Spinal cord (tissue), 10 donors: ENCODE data around the gene EPHB2. TPM values are rescaled to one million over a fixed set of nuclear protein-coding genes. Genes with fewer than 3 reads are reported as not detected.

Source experiments
- DNase-seq, 6 donors: peaks; one replicate each; pipeline versions ENCODE4 v3.0.0 to v3.0.0-alpha.2; 2013 to 2015; ENCODE audit warnings: low spot score in 6 of 6, low read depth in 4 of 6
- H3K27ac ChIP-seq: one replicate; pipeline ENCODE4 v1.5.1; 2013; ENCODE audit warnings: low read depth, low read length, control low read depth
- H3K27me3 ChIP-seq: one replicate; pipeline ENCODE4 v1.6.1; 2013; ENCODE audit warnings: low read length; ENCODE audit not compliant: control insufficient read depth, insufficient read depth
- H3K36me3 ChIP-seq: one replicate; pipeline ENCODE4 v1.6.1; 2013; ENCODE audit warnings: low read length; ENCODE audit not compliant: control insufficient read depth, insufficient read depth
- H3K4me1 ChIP-seq: one replicate; pipeline ENCODE4 v1.6.1; 2013; ENCODE audit warnings: low read length; ENCODE audit not compliant: control insufficient read depth, insufficient read depth
- H3K4me3 ChIP-seq: one replicate; pipeline ENCODE4 v1.5.1; 2013; ENCODE audit warnings: low read depth, low read length, control low read depth
- H3K9me3 ChIP-seq: one replicate; pipeline ENCODE4 v1.6.1; 2013; ENCODE audit warnings: low read length; ENCODE audit not compliant: control insufficient read depth, insufficient read depth
- WGBS: methylation state at CpG from one replicate; pipeline ENCODE4 v1.1.5; 2013; ENCODE audit warnings: missing lambda C conversion rate; ENCODE audit not compliant: insufficient coverage; 5-methylcytosine and 5-hydroxymethylcytosine counted together
- polyA plus RNA-seq, 2 donors: library from polyadenylated mRNA; unstranded; fragments of 120-200 nt; gene quantifications; one replicate each; pipeline ENCODE4 v1.2.1, GENCODE V29; 2013; ENCODE audit not compliant: insufficient read length in 2 of 2
- total RNA-seq, 2 donors: library from RNA; depleted of rRNA in 1 of 2; stranded (reverse); fragments of 120-200 nt in 1 of 2; fragments of >200 nt in 1 of 2; gene quantifications; one replicate each; pipeline versions ENCODE4 v1.2.3 to v1.2.4, GENCODE V29; 2013 to 2014
- donor health status: healthy.

EPHB2 gene
- total and polyA plus RNA-seq, 4 donors = 22.2 to 44.4 (median 33.3) TPM

DNA sequence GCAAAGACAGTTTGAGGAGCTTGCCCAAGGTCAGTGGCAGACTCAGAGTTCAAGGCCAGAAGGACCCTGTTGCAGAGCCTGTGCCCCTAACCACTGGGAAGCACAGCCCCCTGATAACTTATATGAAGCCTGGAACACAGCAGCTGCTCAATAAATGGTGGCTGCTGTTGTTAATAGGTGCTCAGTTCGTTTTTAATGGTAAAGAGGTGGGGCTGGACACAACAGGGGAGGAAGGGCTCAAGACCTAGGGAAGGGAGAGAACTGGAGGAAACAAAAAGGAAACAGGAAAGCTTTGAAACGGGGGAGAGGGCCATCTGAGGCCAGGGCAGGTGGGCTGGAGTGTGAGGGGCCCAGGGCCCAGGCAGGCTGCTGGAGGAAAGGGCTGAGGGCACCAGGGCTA, 136.6 kb downstream of the EPHB2 start:
- WGBS = 81% methylated on average over 2 of the region's 2 CpGs
- Histone ChIP-seq H3K4me1 (peaks cover 28% of the 10 kb centered on the region), H3K4me3 (no peak overlapping the region), H3K27ac (no peak overlapping the region), H3K27me3 (no peaks in the 10 kb centered on the region), H3K36me3 (peaks cover 22% of the 10 kb centered on the region), H3K9me3 (no peaks in the 10 kb centered on the region)
- DNase-seq = no peak

GRCh38 chr1:22847709-22848108, 137.1 kb downstream of the EPHB2 start:
- Histone ChIP-seq H3K36me3 (peaks cover 20% of the 10 kb centered on the region), H3K4me3 (no peak overlapping the region), H3K4me1 (peaks cover 24% of the 10 kb centered on the region), H3K27ac (no peak overlapping the region), H3K9me3 (no peaks in the 10 kb centered on the region), H3K27me3 (no peaks in the 10 kb centered on the region)
- DNase-seq = no peak
- WGBS = 91% methylated on average over 2 of the region's 2 CpGs

- Histone ChIP-seq H3K36me3 (peaks cover 20% of the 10 kb centered on the region), H3K4me1 (peaks cover 22% of the 10 kb centered on the region), H3K4me3 (no peak overlapping the region), H3K27me3 (no peaks in the 10 kb centered on the region), H3K9me3 (no peaks in the 10 kb centered on the region), H3K27ac (no peak overlapping the region)
- 0% methylated on average over 1 of the region's 2 CpGs for WGBS
- DNase-seq = peak in 2 of 6 donors; percentile 48 to 64
Measured at GRCh38 chr1:22848405-22848804, 137.8 kb downstream of the EPHB2 start.

DNA sequence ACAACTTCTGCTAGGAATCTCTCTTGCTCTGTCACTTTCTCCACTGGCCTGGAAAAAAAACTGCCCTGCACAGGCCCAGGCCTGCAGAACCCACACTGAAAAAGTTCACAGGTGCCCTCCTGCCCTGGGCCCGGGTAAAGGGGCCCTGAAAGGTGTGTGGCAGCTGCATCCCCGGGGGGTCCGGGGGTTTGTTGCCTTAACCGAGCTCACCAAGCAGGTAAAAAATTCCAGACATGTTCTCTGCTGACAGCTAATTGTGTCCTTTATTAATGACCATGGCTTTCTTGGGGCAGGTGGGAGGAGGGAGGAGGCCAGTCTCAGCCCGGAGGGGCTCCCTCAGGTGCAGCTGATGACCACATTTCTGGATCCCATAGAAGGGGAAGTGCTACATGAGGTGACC, 139.1 kb downstream of the EPHB2 start:
- no peaks in the 10 kb centered on the region for H3K9me3 ChIP-seq
- peaks cover 28% of the 10 kb centered on the region for H3K4me1 ChIP-seq
- no peak overlapping the region for H3K27ac ChIP-seq
- no peaks in the 10 kb centered on the region for H3K27me3 ChIP-seq
- no peak overlapping the region for H3K4me3 ChIP-seq
- peaks cover 19% of the 10 kb centered on the region for H3K36me3 ChIP-seq
- no peak for DNase-seq
- 72% methylated on average over 5 of the region's 5 CpGs for WGBS

DNA sequence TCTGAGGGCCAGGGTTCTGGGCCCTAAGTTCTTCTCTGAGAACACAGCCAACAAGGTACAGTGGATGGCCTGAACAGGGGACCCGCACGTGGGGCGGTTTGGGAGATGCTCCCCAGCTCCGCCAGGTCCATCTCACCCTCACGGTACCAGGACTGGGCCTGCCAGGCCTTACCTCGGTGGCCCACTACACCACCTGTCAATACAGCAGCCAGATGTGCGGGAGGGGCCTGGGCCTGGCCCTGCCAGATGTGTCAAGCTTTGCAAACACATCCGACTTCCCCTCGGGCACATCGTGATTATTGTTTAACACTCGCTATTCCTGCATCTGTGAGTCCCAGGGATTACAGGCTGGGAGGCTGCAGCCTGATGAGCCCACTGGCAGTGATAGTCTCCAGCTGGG, 139.6 kb downstream of the EPHB2 start:
- Histone ChIP-seq H3K4me3 (no peak overlapping the region), H3K36me3 (peaks cover 18% of the 10 kb centered on the region), H3K27me3 (no peaks in the 10 kb centered on the region), H3K9me3 (no peaks in the 10 kb centered on the region), H3K4me1 (peaks cover 33% of the 10 kb centered on the region), H3K27ac (no peak overlapping the region)
- peak in 1 of 6 donors; percentile 47 for DNase-seq
- WGBS = 88% methylated on average over 4 of the region's 11 CpGs

DNA sequence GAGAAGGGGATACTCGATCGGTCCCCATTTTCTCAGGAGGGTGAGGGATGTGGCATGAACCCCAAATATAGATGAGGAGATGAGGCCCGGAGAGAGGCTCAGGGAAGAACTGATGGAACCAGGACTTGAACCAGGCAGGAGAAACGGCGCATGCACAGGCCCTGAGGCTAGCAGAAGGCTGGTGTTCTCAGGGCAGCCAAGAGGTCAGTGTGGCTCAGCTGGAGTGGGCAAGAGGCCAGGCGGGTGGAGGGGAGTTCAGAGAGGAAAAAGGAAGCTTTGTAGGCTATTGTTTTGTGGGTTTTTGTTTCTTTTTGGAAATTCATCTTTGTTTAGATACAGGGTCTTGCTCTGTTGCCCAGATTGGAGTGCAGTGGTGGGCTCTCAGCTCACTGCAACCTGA, 140.0 kb downstream of the EPHB2 start:
- Histone ChIP-seq H3K27ac (no peak overlapping the region), H3K4me3 (no peak overlapping the region), H3K9me3 (no peaks in the 10 kb centered on the region), H3K36me3 (peaks cover 18% of the 10 kb centered on the region), H3K27me3 (no peaks in the 10 kb centered on the region), H3K4me1 (peaks cover 34% of the 10 kb centered on the region)
- WGBS = 52% methylated on average over 6 of the region's 6 CpGs
- peak in 1 of 6 donors; percentile 51 for DNase-seq

DNA sequence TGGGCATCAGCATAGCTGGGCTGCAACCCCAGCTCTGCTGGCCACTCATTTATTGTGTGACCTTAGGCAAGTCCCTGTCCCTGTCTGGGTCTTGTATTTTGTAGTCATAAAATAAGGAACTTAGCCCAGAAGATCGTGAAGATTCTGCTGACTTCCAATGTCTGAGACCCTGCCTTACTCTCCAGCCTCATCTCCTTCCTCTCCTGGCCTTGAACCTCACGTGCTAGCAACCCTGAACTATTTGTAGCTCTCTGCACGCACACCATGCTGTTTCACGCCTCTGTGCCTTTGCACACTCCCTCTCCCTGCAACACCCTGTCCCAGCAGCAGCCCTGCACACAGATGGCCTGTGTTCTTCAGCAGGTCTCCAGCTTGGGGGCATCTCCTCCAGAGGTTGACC, 140.9 kb downstream of the EPHB2 start:
- no peaks in the 10 kb centered on the region for H3K9me3 ChIP-seq
- 92% methylated on average over 4 of the region's 4 CpGs for WGBS
- no peak overlapping the region for H3K4me3 ChIP-seq
- peaks cover 18% of the 10 kb centered on the region for H3K36me3 ChIP-seq
- H3K4me1 ChIP-seq = peaks cover 41% of the 10 kb centered on the region
- DNase-seq = no peak
- no peaks in the 10 kb centered on the region for H3K27me3 ChIP-seq
- no peak overlapping the region for H3K27ac ChIP-seq

DNA sequence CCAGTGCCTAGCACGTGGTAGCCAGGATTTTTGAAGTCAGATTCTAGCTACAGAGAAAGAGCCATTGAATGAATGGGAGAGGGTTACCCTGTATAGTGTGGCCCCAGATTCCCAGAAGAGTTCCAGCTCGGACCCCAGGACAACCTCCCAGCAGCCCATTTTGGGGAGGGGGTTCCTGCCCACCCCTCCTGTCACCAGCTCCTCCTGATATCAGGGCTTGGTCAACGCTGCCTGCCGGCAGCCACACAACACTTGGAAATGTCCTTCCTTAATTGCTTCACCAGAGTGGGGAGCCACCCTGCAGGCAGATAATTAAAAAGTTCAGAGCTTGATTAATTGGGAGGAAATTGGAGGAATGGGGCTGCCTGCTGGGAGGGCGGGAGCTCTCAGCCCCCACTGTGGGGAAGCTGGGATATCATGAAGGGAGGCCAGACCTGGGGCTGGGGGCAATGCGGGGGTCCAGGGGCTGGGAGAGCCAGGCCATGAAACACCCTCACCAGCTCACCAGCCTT, 141.6 kb downstream of the EPHB2 start:
- no peak overlapping the region for H3K27ac ChIP-seq
- no peaks in the 10 kb centered on the region for H3K9me3 ChIP-seq
- no peaks in the 10 kb centered on the region for H3K27me3 ChIP-seq
- WGBS = 100% methylated on average over 2 of the region's 6 CpGs
- H3K36me3 ChIP-seq = peaks cover 15% of the 10 kb centered on the region
- peaks cover 42% of the 10 kb centered on the region for H3K4me1 ChIP-seq
- no peak overlapping the region for H3K4me3 ChIP-seq
- no peak for DNase-seq

GRCh38 chr1:22853651-22854185, 143.1 kb downstream of the EPHB2 start:
- Histone ChIP-seq H3K36me3 (peaks cover 15% of the 10 kb centered on the region), H3K4me1 (peaks cover 36% of the 10 kb centered on the region), H3K9me3 (no peaks in the 10 kb centered on the region), H3K27me3 (no peaks in the 10 kb centered on the region), H3K27ac (no peak overlapping the region), H3K4me3 (no peak overlapping the region)
- 77% methylated on average over 9 of the region's 9 CpGs for WGBS
- DNase-seq = no peak
